IPS-18a (cell line): ENCODE measurements around the gene GPRIN1.

Experiments
- H3K27ac ChIP-seq: one replicate; pipeline ENCODE4 v1.5.1; 2013; ENCODE audit warnings: low read length
- H3K27me3 ChIP-seq: one replicate; pipeline ENCODE4 v1.6.1; 2013; ENCODE audit warnings: mild to moderate bottlenecking, low read length; ENCODE audit not compliant: control insufficient read depth, insufficient read depth
- H3K36me3 ChIP-seq: one replicate; pipeline ENCODE4 v1.6.1; 2013; ENCODE audit warnings: low read depth, low read length; ENCODE audit not compliant: control insufficient read depth
- H3K4me1 ChIP-seq: one replicate; pipeline ENCODE4 v1.6.1; 2013; ENCODE audit warnings: low read depth, low read length; ENCODE audit not compliant: control insufficient read depth
- H3K4me3 ChIP-seq: one replicate; pipeline ENCODE4 v1.5.1; 2013; ENCODE audit warnings: low read length
- H3K9ac ChIP-seq: one replicate; pipeline ENCODE4 v1.6.1; 2013; ENCODE audit warnings: mild to moderate bottlenecking, low read length, moderate library complexity
- H3K9me3 ChIP-seq: one replicate; pipeline ENCODE4 v1.6.1; 2013; ENCODE audit warnings: low read depth, low read length; ENCODE audit not compliant: control insufficient read depth

GPRIN1 gene

DNA sequence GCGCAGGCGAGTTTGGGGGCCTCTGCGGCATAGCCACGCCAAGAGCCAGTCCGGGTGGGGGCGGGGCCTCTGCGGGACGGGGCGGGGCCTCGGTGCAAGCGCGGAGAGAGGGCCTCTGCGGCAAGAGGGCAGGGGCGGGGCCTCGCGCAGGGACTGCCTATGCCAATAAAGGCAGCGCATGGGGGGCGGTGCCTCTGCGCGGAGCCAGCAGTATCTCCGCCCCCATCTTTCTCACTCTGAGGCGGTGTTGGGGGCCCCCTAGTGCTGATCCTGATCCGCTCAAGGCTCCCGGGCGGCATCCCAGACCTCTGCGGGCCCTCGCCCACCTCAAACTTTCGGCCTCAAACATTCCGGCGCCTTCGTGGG is 9.2 kb upstream of the GPRIN1 start:
- Histone ChIP-seq H3K9ac (no peak overlapping the region), H3K27ac (no peak overlapping the region), H3K4me3 (peak overlapping the region; percentile 51), H3K36me3 (no peaks in the 10 kb centered on the region), H3K9me3 (no peaks in the 10 kb centered on the region), H3K27me3 (peaks cover 43% of the 10 kb centered on the region), H3K4me1 (no peaks in the 10 kb centered on the region)

DNA sequence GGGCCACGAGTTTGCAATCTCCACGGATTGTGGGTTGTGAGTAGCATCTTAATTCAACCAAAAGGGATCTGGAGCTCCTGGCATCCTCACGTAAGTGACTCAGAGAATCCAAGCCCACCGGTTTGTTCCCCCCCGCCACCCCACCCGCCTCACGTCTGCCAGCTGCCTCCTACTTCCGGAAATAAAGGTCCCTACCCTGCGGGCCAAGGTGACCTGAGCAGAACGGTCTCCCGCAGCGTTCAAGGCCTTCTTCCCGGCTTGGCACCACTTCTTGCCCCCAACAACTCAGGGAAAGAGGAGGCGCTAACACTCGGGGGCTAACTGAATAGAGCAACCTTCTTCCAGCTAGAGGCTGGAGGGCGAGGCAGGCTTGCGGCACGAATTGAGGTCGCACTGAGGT is 8.8 kb upstream of the GPRIN1 start:
- Histone ChIP-seq H3K4me1 (no peaks in the 10 kb centered on the region), H3K27ac (no peak overlapping the region), H3K36me3 (no peaks in the 10 kb centered on the region), H3K27me3 (peaks cover 43% of the 10 kb centered on the region), H3K9me3 (no peaks in the 10 kb centered on the region), H3K9ac (no peak overlapping the region), H3K4me3 (peak overlapping the region; percentile 51)

DNA sequence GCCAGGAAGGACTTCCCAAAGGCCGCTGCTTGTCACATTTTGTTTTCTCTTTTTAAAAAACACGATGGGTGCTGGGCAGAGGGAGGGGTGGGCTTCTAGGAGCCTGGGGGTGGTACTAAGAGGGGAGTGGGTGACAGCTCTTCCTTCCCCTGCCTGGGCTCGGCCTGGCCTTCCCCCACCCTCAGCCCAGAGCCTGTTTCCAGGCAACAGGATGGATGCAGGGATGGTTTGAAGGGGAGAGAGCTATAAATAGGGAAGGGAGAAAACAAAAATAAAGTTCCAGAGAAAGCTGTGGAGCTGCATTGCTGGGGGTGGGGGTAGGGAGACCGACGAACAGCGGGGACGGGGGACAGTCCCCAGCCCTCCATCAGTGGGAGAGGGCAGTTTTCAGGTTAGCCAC is 6.6 kb upstream of the GPRIN1 start:
- Histone ChIP-seq H3K9ac (no peak overlapping the region), H3K4me3 (no peak overlapping the region), H3K36me3 (no peaks in the 10 kb centered on the region), H3K27ac (no peak overlapping the region), H3K27me3 (peaks cover 53% of the 10 kb centered on the region), H3K4me1 (no peaks in the 10 kb centered on the region), H3K9me3 (no peaks in the 10 kb centered on the region)

DNA sequence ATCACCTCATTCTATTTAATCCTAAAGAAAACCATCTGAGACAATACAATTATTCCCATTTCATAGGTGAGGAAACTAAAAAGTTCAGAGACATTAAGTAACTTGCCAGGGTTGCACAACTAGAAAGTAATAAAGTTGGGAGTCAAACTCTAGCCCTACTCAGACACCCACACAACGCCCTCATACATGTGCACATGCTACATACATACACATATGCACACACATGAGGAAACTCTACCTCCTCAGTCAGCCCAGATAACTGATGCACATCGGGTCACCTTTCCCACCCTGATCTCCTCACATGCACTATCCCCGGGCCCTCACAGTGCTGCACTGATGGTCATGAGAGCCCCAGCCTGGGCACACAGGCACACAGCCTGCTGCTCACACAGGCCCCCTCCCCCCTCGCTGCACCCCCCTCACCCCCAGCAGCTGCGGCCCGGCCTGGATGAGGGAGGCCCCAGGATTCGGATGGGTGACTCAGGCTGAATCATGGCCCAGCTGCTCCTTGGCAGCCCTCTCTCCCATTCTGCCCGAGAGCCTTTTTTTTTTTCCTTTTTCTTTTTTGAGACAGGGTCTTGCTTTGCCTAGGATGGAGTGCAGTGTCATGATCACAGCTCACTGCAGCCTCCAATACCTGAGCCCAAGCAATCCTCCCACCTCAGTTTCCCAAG is 5.0 kb upstream of the GPRIN1 start:
- Histone ChIP-seq H3K9ac (no peak overlapping the region), H3K27me3 (peaks cover 46% of the 10 kb centered on the region), H3K4me3 (no peak overlapping the region), H3K27ac (no peak overlapping the region), H3K9me3 (no peaks in the 10 kb centered on the region), H3K4me1 (no peaks in the 10 kb centered on the region), H3K36me3 (no peaks in the 10 kb centered on the region)

DNA sequence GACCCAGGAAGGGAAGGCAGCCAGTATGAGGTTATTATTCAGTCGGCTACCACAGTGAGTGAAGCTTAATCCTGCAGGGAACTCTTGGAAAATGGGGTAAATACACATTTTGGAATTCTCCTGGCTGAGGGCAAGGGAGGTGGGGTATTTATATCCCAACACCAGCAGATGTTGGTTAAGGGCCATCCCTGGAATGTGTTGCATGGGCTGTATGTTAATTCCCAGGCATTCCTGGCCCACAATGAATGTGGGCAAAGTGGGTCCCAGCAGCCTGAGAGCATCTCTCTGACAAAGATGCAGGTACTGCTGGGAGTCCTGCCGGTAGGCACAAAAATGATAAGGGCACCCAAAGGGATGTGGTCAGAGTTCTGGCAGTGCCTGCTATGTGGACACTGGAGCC is 2.9 kb upstream of the GPRIN1 start:
- no peak overlapping the region for H3K4me3 ChIP-seq
- H3K4me1 ChIP-seq: no peaks in the 10 kb centered on the region
- H3K27ac ChIP-seq: no peak overlapping the region
- H3K27me3 ChIP-seq: peaks cover 36% of the 10 kb centered on the region
- H3K9ac ChIP-seq: no peak overlapping the region
- no peaks in the 10 kb centered on the region for H3K36me3 ChIP-seq
- no peaks in the 10 kb centered on the region for H3K9me3 ChIP-seq

DNA sequence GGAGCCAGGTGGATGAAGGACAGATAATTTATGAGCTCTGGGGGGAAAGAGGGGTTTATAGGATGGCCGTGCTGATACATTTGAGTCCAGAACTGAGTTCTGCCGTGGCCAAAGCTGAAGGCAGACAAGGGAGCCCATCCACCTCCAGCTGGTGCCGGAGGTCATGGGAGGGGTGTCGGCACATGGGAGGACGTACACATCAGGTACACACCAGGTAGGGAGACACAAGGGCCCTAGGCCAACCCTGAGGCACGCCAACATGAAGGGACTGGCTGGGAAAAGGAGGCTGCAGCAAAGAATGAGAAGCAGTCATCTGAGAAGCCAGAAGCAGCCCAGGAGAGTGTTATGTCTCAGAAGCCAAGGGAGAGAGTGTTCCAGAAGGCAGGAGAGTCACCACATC is 2.1 kb upstream of the GPRIN1 start:
- H3K9me3 ChIP-seq: no peaks in the 10 kb centered on the region
- H3K4me3 ChIP-seq: no peak overlapping the region
- H3K36me3 ChIP-seq: no peaks in the 10 kb centered on the region
- no peak overlapping the region for H3K27ac ChIP-seq
- no peak overlapping the region for H3K9ac ChIP-seq
- H3K4me1 ChIP-seq: no peaks in the 10 kb centered on the region
- H3K27me3 ChIP-seq: peaks cover 32% of the 10 kb centered on the region

DNA sequence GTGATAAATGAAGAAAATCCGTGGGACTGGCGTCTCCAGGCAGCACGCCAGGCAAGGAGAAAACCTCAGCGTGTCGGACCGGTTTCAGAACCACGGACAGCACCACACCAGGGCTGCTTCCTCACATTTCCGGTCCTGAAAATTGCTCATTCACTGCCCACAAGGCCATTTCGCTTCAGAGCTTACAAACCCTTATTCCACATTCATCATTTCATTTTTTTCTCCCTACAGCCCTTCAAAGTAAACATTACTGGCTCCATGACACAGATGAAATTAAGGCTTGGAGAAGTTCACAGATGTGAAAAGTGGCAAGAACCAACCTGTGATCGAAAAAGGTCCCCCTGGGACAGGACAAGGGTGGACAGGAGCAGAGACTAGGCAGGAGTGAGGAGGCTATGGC is 1.5 kb upstream of the GPRIN1 start:
- no peak overlapping the region for H3K9ac ChIP-seq
- H3K4me1 ChIP-seq: no peaks in the 10 kb centered on the region
- no peaks in the 10 kb centered on the region for H3K36me3 ChIP-seq
- peaks cover 27% of the 10 kb centered on the region for H3K27me3 ChIP-seq
- H3K4me3 ChIP-seq: no peak overlapping the region
- H3K27ac ChIP-seq: no peak overlapping the region
- H3K9me3 ChIP-seq: no peaks in the 10 kb centered on the region

DNA sequence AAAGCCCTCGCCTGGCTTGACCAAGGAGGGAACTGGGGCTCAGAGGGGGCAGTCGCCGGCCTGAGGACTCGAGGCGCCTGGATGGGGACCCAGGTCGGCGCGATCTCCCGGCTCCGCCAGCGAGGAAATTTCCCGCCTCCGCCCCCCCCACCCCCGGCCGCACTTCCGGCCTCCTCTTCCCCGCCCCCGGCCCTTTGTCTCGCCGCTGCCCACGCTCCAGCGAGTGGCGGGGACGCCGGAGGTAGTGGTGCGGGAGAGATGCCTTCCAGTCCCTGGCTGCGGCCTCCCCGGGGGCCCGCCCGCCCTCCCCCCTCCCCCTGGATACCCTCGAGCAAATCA is 448 bp upstream of the GPRIN1 start:
- Histone ChIP-seq H3K4me3 (peak overlapping the region; percentile 37), H3K27me3 (peaks cover 27% of the 10 kb centered on the region), H3K9me3 (no peaks in the 10 kb centered on the region), H3K27ac (no peak overlapping the region), H3K36me3 (no peaks in the 10 kb centered on the region), H3K9ac (no peak overlapping the region), H3K4me1 (no peaks in the 10 kb centered on the region)

DNA sequence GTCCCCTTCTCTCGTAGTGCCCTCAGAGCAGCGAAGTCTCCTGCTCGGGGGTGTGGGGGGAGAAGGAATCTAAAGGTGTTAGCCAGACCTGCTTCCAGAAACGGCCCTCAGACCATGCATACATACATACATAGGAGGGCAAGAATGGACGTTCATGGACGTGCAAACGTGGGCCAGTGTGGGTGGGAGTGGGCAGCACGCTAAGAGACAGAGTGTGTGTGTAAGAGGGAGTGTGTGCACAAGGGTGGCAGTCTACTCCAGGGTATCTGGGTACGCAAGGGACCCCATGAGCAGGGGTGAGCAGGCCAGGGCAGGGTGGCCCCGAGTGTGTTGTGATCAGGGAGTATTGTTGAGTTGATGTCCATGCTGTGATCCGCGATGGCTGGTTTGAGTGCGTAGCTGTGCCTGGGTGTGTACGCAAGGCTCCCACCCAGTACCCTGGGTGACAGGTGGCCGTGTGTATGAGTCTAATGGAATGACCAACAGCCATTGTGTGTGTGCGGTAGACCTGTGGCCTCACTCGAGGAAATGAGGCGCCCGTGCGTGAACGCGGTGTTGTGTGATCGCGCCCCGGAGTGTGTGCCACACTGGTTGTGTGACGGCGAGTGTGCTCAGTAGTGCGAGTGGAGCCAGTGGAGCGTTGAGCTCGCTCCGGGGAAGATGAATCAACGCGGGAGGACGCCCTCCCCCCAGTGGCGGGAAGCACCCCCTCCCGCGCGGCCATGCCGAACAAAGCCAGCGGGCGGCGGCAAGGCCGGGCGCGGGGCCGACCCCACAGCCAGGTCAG is 826 bp downstream of the GPRIN1 start:
- Histone ChIP-seq H3K9me3 (no peaks in the 10 kb centered on the region), H3K27me3 (peaks cover 27% of the 10 kb centered on the region), H3K36me3 (no peaks in the 10 kb centered on the region), H3K27ac (no peak overlapping the region), H3K9ac (peak overlapping the region; percentile 43), H3K4me3 (peak overlapping the region; percentile 63), H3K4me1 (no peaks in the 10 kb centered on the region)

DNA sequence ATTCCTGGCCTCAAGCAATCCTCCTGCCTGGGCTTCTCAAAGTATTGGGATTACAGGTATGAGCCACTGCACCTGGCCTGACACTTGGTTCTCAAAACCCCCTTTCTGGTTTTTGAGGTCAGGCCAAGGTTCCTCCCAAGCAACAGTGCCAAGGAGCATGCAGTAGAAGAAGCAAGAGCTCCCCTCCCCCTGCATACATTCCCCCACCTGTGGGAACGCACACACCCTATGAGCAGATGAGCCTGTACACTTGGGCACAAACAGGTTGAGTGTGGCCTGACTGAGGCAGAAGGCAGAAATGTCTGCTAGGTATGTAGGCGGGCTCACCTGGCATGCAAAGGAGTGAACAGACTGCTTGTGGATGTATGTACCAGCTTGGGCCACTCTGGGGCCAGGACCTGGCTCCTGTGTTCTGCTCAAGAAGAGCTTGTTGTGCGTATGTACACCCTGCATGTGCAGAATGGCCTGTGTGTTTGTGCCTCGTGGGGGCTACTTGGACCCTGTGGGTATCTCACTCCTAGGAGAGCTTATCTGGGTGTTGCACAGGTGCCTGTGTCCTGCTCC is 1.7 kb downstream of the GPRIN1 start:
- Histone ChIP-seq H3K4me1 (no peaks in the 10 kb centered on the region), H3K4me3 (no peak overlapping the region), H3K27ac (no peak overlapping the region), H3K27me3 (peaks cover 27% of the 10 kb centered on the region), H3K9me3 (no peaks in the 10 kb centered on the region), H3K9ac (no peak overlapping the region), H3K36me3 (no peaks in the 10 kb centered on the region)

DNA sequence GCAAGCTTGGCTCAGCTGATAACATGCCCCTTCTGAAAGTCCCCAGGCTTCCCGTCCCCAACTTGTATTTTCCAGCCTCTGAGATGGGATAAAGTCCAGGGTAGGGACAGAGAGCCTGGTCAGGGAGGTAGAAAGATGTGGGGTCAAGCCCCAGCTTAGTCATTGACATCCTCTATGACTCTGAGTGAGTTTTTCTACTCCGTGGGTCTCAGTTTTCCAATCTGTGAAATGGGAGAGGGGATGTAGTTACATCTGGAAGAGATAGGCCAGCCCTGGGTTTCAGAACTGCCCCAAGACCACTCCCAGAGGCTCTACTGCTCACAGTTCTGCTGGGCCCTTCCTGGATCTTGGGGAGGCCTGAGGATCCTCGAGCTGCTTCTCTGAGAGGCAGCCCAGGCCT is 3.1 kb downstream of the GPRIN1 start:
- Histone ChIP-seq H3K4me1 (no peaks in the 10 kb centered on the region), H3K9ac (no peak overlapping the region), H3K4me3 (no peak overlapping the region), H3K27me3 (peaks cover 20% of the 10 kb centered on the region), H3K36me3 (no peaks in the 10 kb centered on the region), H3K9me3 (no peaks in the 10 kb centered on the region), H3K27ac (no peak overlapping the region)

DNA sequence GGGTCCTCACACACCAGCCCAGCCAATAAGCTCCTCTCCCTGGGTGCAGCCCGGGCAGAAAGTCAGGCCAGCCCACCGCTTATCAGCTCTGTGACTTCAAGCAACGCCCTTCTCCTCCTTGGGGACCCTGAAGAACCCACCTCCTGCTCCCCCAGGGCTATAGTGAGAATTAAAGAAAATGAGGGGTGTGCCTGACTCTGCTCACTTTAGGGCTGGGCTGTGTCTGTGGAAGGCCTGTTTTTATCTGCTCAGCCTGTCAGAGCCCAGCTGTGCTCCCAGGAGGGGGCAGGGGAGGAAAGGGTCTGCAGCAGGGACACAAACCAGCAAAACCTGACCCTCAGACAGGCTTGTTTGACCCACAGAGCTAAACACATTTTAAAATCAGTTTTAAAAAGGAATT is 3.9 kb downstream of the GPRIN1 start:
- Histone ChIP-seq H3K27me3 (peaks cover 13% of the 10 kb centered on the region), H3K9me3 (no peaks in the 10 kb centered on the region), H3K36me3 (no peaks in the 10 kb centered on the region), H3K4me3 (no peak overlapping the region), H3K9ac (no peak overlapping the region), H3K4me1 (no peaks in the 10 kb centered on the region), H3K27ac (no peak overlapping the region)
